Tibial nerve (tissue), 4 donors: ENCODE data around the gene CTNND2. TPM values are rescaled to one million over a fixed set of nuclear protein-coding genes. Genes with fewer than 3 reads are reported as not detected.

ENCODE experiments used
- DNase-seq, 2 donors: peaks; one replicate each; pipeline ENCODE4 v3.0.0-alpha.2; 2019; ENCODE audit warnings: low spot score in 2 of 2
- H3K27ac ChIP-seq, 4 donors: fragments of 200-600 bp; sonication (generic) in 3 of 4; one replicate each; pipeline ENCODE4 v1.5.1; 2017 to 2019; ENCODE audit warnings: mild to moderate bottlenecking in 1 of 4
- H3K27me3 ChIP-seq, 2 donors: fragments of 200-600 bp; sonication (generic) in 1 of 2; one replicate each; pipeline versions ENCODE4 v1.5.1 to v1.6.0; 2017 to 2019
- H3K36me3 ChIP-seq, 3 donors: fragments of 200-600 bp; sonication (generic); one replicate each; pipeline ENCODE4 v1.5.1; 2018 to 2019
- H3K4me1 ChIP-seq, 4 donors: fragments of 200-600 bp; sonication (generic) in 3 of 4; one replicate each; pipeline ENCODE4 v1.5.1; 2017 to 2019
- H3K4me3 ChIP-seq, 4 donors: fragments of 200-600 bp; sonication (generic) in 3 of 4; one replicate each; pipeline ENCODE4 v1.5.1; 2017 to 2019; ENCODE audit warnings: mild to moderate bottlenecking in 1 of 4, moderate library complexity in 1 of 4
- H3K9me3 ChIP-seq, 4 donors: fragments of 200-600 bp; sonication (generic) in 3 of 4; one replicate each; pipeline ENCODE4 v1.5.1; 2017 to 2019
- CTCF ChIP-seq, 5 experiments: fragments of 200-600 bp in 3 of 5; fragments of 450-650 bp in 2 of 5; sonication (generic) in 3 of 5; IDR thresholded peaks; one replicate each; pipeline ENCODE4 v1.5.1; 2016 to 2019; ENCODE audit warnings: antibody characterized with exemption in 5 of 5, mild to moderate bottlenecking in 3 of 5, moderate library complexity in 2 of 5
- EP300 ChIP-seq, 2 donors: sonication (generic); formaldehyde crosslinking; IDR thresholded peaks; one replicate each; pipeline ENCODE4 v1.6.1; 2017; ENCODE audit warnings: antibody characterized with exemption in 2 of 2, mild to moderate bottlenecking in 1 of 2
- POLR2A ChIP-seq, 2 donors: fragments of 450-650 bp; IDR thresholded peaks; one replicate each; pipeline ENCODE4 v1.6.1; 2017; ENCODE audit warnings: antibody characterized with exemption in 2 of 2, mild to moderate bottlenecking in 2 of 2, moderate library complexity in 2 of 2
- WGBS, 2 donors: methylation state at CpG; one replicate each; pipeline ENCODE4 v1.1.5; 2018; 5-methylcytosine and 5-hydroxymethylcytosine counted together
- total RNA-seq, 4 donors: library from RNA; depleted of rRNA; stranded (reverse); fragments of >200 nt; gene quantifications; one replicate each; pipeline ENCODE4 v1.1.0, GENCODE V29; 2016

Gene CTNND2
- total RNA-seq, 4 donors from 2014 or later, result 1.5 to 5.7 (median 2.5) TPM; not detected in 1

GRCh38 chr5:11733185-11733839, 170.9 kb downstream of the CTNND2 start:
- 82 to 89% methylated on average over 2 of the region's 2 CpGs for WGBS, 2 donors
- no peak for DNase-seq
- Histone ChIP-seq H3K4me1 (no peaks in the 10 kb centered on the region), H3K27me3 (no peaks in the 10 kb centered on the region), H3K9me3 (no peaks in the 10 kb centered on the region), H3K27ac (no peak overlapping the region), H3K36me3 (no peaks in the 10 kb centered on the region), H3K4me3 (no peak overlapping the region)
- TF ChIP-seq EP300 (IDR thresholded peaks at IDR 0.05) (no peak), POLR2A (IDR thresholded peaks at IDR 0.05) (no peak), CTCF (IDR thresholded peaks at IDR 0.05) (no peak)

GRCh38 chr5:11724940-11725339, 179.3 kb downstream of the CTNND2 start:
- Histone ChIP-seq H3K27ac (no peak overlapping the region), H3K4me3 (no peak overlapping the region), H3K4me1 (no peaks in the 10 kb centered on the region), H3K36me3 (no peaks in the 10 kb centered on the region), H3K9me3 (no peaks in the 10 kb centered on the region), H3K27me3 (no peaks in the 10 kb centered on the region)
- 69 to 76% methylated on average over 3 of the region's 3 CpGs for WGBS, 2 donors
- no peak for DNase-seq
- no peak for TF ChIP-seq EP300 (IDR thresholded peaks at IDR 0.05)
- TF ChIP-seq CTCF (IDR thresholded peaks at IDR 0.05), result no peak
- no peak for TF ChIP-seq POLR2A (IDR thresholded peaks at IDR 0.05)

GRCh38 chr5:11719888-11720481, 184.3 kb downstream of the CTNND2 start:
- 27 to 35% methylated on average over 5 of the region's 5 CpGs for WGBS, 2 donors
- Histone ChIP-seq H3K4me1 (no peaks in the 10 kb centered on the region), H3K36me3 (no peaks in the 10 kb centered on the region), H3K27ac (no peak overlapping the region), H3K27me3 (no peaks in the 10 kb centered on the region), H3K4me3 (no peak overlapping the region), H3K9me3 (no peaks in the 10 kb centered on the region)
- TF ChIP-seq EP300 (IDR thresholded peaks at IDR 0.05) (no peak), CTCF (IDR thresholded peaks at IDR 0.05) (no peak), POLR2A (IDR thresholded peaks at IDR 0.05) (no peak)
- peak in 1 of 2 donors; percentile 50 for DNase-seq

- Histone ChIP-seq H3K27me3 (no peaks in the 10 kb centered on the region), H3K36me3 (no peaks in the 10 kb centered on the region), H3K4me3 (no peak overlapping the region), H3K27ac (no peak overlapping the region), H3K9me3 (no peaks in the 10 kb centered on the region), H3K4me1 (no peaks in the 10 kb centered on the region)
- 45 to 64% methylated on average over 6 of the region's 6 CpGs for WGBS, 2 donors
- TF ChIP-seq POLR2A (IDR thresholded peaks at IDR 0.05) (no peak), CTCF (IDR thresholded peaks at IDR 0.05) (no peak), EP300 (IDR thresholded peaks at IDR 0.05) (no peak)
- DNase-seq, result no peak
These were observed 188.6 kb downstream of the CTNND2 start for GRCh38 chr5:11715461-11716196.

- Histone ChIP-seq H3K9me3 (no peaks in the 10 kb centered on the region), H3K27me3 (no peaks in the 10 kb centered on the region), H3K36me3 (no peaks in the 10 kb centered on the region), H3K27ac (no peak overlapping the region), H3K4me1 (no peaks in the 10 kb centered on the region), H3K4me3 (no peak overlapping the region)
- 22 to 27% methylated on average over 1 of the region's 1 CpG for WGBS, 2 donors
- DNase-seq, result no peak
- TF ChIP-seq POLR2A (IDR thresholded peaks at IDR 0.05), result no peak
- TF ChIP-seq CTCF (IDR thresholded peaks at IDR 0.05), result no peak
- no peak for TF ChIP-seq EP300 (IDR thresholded peaks at IDR 0.05)
These were observed 192.3 kb downstream of the CTNND2 start for GRCh38 chr5:11711932-11712331.
